Vagina (tissue), 2 donors: Measurements from ENCODE around the gene DYNLT3.

Experiments
- POLR2A ChIP-seq, 2 donors: fragments of 450-650 bp; IDR thresholded peaks; one replicate each; pipeline ENCODE4 v1.6.1; 2017; ENCODE audit warnings: antibody characterized with exemption in 2 of 2, mild to moderate bottlenecking in 2 of 2, moderate library complexity in 2 of 2
- POLR2AphosphoS5 ChIP-seq, 2 donors: sonication (generic); formaldehyde crosslinking; IDR thresholded peaks; one replicate each; pipeline ENCODE4 v1.9.0; 2017; ENCODE audit warnings: antibody characterized with exemption in 2 of 2, mild to moderate bottlenecking in 2 of 2, low read depth in 1 of 2; ENCODE audit not compliant: insufficient read depth in 1 of 2
- TF ChIP-seq, protein P1 (sequence below), 3 experiments: fragments of 450-650 bp in 2 of 3; fragments of 200-600 bp in 1 of 3; sonication (generic) in 1 of 3; IDR thresholded peaks; one replicate each; pipeline ENCODE4 v1.5.1; 2017 to 2019; ENCODE audit warnings: antibody characterized with exemption in 3 of 3, mild to moderate bottlenecking in 2 of 3, moderate library complexity in 2 of 3

DNA sequence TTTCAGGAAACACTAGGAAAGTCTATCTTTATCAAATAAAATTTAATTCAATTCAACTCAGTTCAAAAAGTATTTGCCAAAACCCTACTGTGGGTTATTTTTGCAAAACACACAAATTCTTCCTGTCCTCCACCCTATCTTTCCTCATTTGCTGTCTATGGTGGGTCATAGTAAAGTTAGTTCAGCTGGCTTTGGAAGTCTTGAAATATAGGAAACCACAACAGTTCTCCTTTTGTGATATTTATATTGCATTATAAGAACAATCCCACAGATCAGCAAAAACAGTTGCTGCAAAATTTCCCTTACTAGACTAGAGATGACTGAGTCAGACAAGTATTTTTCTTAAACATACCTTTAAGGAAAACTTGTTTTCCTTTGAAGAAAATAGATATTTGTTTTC, 45.3 kb downstream of the DYNLT3 start:
- TF ChIP-seq POLR2A (IDR thresholded peaks at IDR 0.05) (no peak), POLR2AphosphoS5 (IDR thresholded peaks at IDR 0.05; ENCODE audit: insufficient read depth in 1 of 2, low read depth in 1 of 2) (no peak)
- TF ChIP-seq, protein P1, sequence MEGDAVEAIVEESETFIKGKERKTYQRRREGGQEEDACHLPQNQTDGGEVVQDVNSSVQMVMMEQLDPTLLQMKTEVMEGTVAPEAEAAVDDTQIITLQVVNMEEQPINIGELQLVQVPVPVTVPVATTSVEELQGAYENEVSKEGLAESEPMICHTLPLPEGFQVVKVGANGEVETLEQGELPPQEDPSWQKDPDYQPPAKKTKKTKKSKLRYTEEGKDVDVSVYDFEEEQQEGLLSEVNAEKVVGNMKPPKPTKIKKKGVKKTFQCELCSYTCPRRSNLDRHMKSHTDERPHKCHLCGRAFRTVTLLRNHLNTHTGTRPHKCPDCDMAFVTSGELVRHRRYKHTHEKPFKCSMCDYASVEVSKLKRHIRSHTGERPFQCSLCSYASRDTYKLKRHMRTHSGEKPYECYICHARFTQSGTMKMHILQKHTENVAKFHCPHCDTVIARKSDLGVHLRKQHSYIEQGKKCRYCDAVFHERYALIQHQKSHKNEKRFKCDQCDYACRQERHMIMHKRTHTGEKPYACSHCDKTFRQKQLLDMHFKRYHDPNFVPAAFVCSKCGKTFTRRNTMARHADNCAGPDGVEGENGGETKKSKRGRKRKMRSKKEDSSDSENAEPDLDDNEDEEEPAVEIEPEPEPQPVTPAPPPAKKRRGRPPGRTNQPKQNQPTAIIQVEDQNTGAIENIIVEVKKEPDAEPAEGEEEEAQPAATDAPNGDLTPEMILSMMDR (IDR thresholded peaks at IDR 0.05), result no peak
